GM12892 (cell line): ENCODE results near the gene PSMA2.

Experiments
- POLR2A ChIP-seq: IDR thresholded peaks from 2 replicates; pipeline ENCODE4 v1.6.1; 2011; ENCODE audit warnings: low read depth, low read length, control low read depth
- TAF1 ChIP-seq: IDR thresholded peaks from 2 replicates; pipeline ENCODE4 v1.6.1; 2011; ENCODE audit warnings: low read depth, mild to moderate bottlenecking, control low read depth, low read length, borderline replicate concordance

DNA sequence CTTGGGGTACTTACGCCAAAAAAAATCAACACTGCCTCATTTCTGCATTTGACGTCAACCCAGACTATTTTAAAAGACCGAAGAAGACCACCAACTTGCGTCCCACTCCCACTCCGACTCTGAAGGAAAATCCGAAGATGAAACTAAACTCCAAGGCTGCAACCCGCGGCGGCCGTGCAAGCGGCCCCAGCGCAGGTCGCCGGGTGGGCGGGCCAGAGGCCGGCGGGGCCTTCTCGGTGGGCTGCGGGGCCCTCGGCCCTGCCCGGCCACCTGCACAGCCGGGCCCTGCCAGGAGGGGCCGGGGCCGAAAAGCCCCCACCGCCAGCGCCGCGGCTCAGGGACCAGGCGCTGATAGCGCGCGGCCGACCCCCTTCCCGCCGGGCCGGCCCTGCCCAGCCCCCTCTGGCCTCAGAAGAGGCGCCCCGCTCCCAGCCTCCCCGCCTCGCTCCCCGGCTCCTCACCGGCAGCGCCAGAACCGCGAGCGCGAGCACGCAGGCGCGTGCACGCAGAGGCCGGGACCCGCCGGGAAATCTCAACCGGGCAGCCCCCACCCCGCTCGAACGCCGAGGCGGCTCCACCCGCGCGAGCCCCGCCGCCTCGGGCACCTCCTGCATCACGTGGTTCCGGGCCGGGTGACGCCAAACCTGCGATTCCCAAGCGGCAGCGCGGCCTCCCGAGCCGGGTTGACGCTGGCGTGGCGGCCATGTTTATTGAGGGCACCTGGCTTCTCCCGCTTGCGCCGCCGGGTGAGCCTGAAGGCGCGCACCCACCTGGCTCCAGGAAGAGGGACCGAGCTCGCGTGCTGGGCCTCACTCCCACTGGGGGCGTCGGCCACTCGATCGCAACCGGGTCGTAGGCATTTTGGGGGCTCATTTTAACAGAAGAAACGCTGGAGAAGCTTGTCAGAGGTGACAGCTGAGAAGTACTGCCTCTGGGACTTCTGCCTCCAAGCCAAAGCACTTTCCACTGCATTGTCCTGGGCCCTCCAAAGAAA lies 20.2 kb downstream of the PSMA2 start, which contains the start of gene C7orf25:
- no peak for TF ChIP-seq TAF1
- no peak; the same call in 1 of the 2 replicates for TF ChIP-seq POLR2A
